H9 (cell line): ENCODE results near the gene CAVIN1. TPM values are rescaled to one million over a fixed set of nuclear protein-coding genes. Genes with fewer than 3 reads are reported as not detected.

ENCODE experiments used
- DNase-seq: peaks from one replicate; pipeline ENCODE4 v3.0.0-alpha.2; 2017
- H2AFZ ChIP-seq: one replicate; pipeline ENCODE4 v1.6.1; 2013; ENCODE audit warnings: mild to moderate bottlenecking, low read length, control low read depth, moderate library complexity
- H2AK5ac ChIP-seq: 2 replicates; pipeline ENCODE4 v1.6.1; 2013; ENCODE audit warnings: low read length, control low read depth, mixed read lengths; ENCODE audit not compliant: insufficient read length
- H2BK120ac ChIP-seq: one replicate; pipeline ENCODE4 v1.6.1; 2013; ENCODE audit warnings: low read depth, mild to moderate bottlenecking, low read length, control low read depth, inconsistent platforms; ENCODE audit not compliant: poor library complexity, severe bottlenecking
- H2BK12ac ChIP-seq: 2 replicates; pipeline ENCODE4 v1.6.1; 2013; ENCODE audit warnings: low read length, control low read depth, mixed read lengths, low read depth; ENCODE audit not compliant: insufficient read length
- H2BK15ac ChIP-seq: 2 replicates; pipeline ENCODE4 v1.6.1; 2013; ENCODE audit warnings: low read depth, low read length, control low read depth
- H2BK20ac ChIP-seq: one replicate; pipeline ENCODE4 v1.6.1; 2013; ENCODE audit warnings: low read depth, mild to moderate bottlenecking, low read length, control low read depth, inconsistent platforms; ENCODE audit not compliant: poor library complexity, severe bottlenecking
- H2BK5ac ChIP-seq: 2 replicates; pipeline ENCODE4 v1.6.1; 2013; ENCODE audit warnings: low read length, control low read depth, mixed read lengths; ENCODE audit not compliant: insufficient read length
- H3K14ac ChIP-seq: 2 replicates; pipeline ENCODE4 v1.6.1; 2013; ENCODE audit warnings: low read length, control low read depth; ENCODE audit not compliant: insufficient read depth
- H3K18ac ChIP-seq: 2 replicates; pipeline ENCODE4 v1.6.1; 2013; ENCODE audit warnings: low read depth, mild to moderate bottlenecking, mixed read lengths, low read length, control low read depth; ENCODE audit not compliant: insufficient read length
- H3K23ac ChIP-seq: 2 replicates; pipeline ENCODE4 v1.6.1; 2013; ENCODE audit warnings: low read length, control low read depth, mixed read lengths, low read depth; ENCODE audit not compliant: insufficient read length
- H3K23me2 ChIP-seq: 2 replicates; pipeline ENCODE4 v1.6.1; 2013; ENCODE audit warnings: low read depth, mild to moderate bottlenecking, mixed read lengths, low read length, control low read depth; ENCODE audit not compliant: insufficient read length, poor library complexity, severe bottlenecking
- H3K27ac ChIP-seq: 2 replicates; pipeline ENCODE4 v1.5.1; 2013; ENCODE audit warnings: low read length, control low read depth, mixed read lengths, low read depth; ENCODE audit not compliant: insufficient read length
- H3K27me3 ChIP-seq: 2 replicates; pipeline ENCODE4 v1.6.1; 2013; ENCODE audit warnings: low read length, control low read depth, inconsistent platforms; ENCODE audit not compliant: insufficient read depth
- H3K4ac ChIP-seq: 2 replicates; pipeline ENCODE4 v1.6.1; 2013; ENCODE audit warnings: low read depth, mild to moderate bottlenecking, control low read depth, inconsistent platforms, low read length, moderate library complexity
- H3K4me1 ChIP-seq: 2 replicates; pipeline ENCODE4 v1.6.1; 2013; ENCODE audit warnings: low read length, control low read depth, inconsistent platforms; ENCODE audit not compliant: insufficient read depth
- H3K4me2 ChIP-seq: 2 replicates; pipeline ENCODE4 v1.6.1; 2013; ENCODE audit warnings: low read length, control low read depth, mixed read lengths; ENCODE audit not compliant: insufficient read length, insufficient read depth
- H3K56ac ChIP-seq: 2 replicates; pipeline ENCODE4 v1.6.1; 2013; ENCODE audit warnings: low read depth, mild to moderate bottlenecking, mixed read lengths, low read length, control low read depth; ENCODE audit not compliant: insufficient read length
- H3K79me1 ChIP-seq: 2 replicates; pipeline ENCODE4 v1.6.1; 2013; ENCODE audit warnings: low read depth, mild to moderate bottlenecking, moderate library complexity, low read length, control low read depth, inconsistent platforms; ENCODE audit not compliant: insufficient read depth, poor library complexity, severe bottlenecking
- H3K79me2 ChIP-seq: 2 replicates; pipeline ENCODE4 v1.6.1; 2013; ENCODE audit warnings: low read length, control low read depth, inconsistent platforms; ENCODE audit not compliant: insufficient read depth
- H3K9ac ChIP-seq: 2 replicates; pipeline ENCODE4 v1.6.1; 2013; ENCODE audit warnings: low read length, control low read depth, mixed read lengths; ENCODE audit not compliant: insufficient read length; ENCODE audit errors: extremely low read depth
- H3K9me3 ChIP-seq: one replicate; pipeline ENCODE4 v1.6.1; 2013; ENCODE audit warnings: low read depth, low read length, inconsistent platforms; ENCODE audit not compliant: control insufficient read depth
- H3T11ph ChIP-seq: one replicate; pipeline ENCODE4 v1.6.1; 2013; ENCODE audit warnings: mild to moderate bottlenecking, low read length, control low read depth, inconsistent platforms
- H4K20me1 ChIP-seq: one replicate; pipeline ENCODE4 v1.6.1; 2013; ENCODE audit not compliant: control insufficient read depth, insufficient read length, insufficient read depth
- H4K5ac ChIP-seq: 2 replicates; pipeline ENCODE4 v1.6.1; 2013; ENCODE audit warnings: low read depth, mild to moderate bottlenecking, mixed read lengths, low read length, control low read depth; ENCODE audit not compliant: insufficient read length
- H4K8ac ChIP-seq: replicated peaks from 2 replicates; pipeline ENCODE4 v1.6.1; 2013; ENCODE audit warnings: low read length, control low read depth, mixed read lengths, low read depth; ENCODE audit not compliant: insufficient read length
- H4K91ac ChIP-seq: 2 replicates; pipeline ENCODE4 v1.6.1; 2013; ENCODE audit warnings: low read depth, mild to moderate bottlenecking, moderate library complexity, mixed read lengths, low read length, control low read depth; ENCODE audit not compliant: insufficient read length
- H3K27ac Mint-ChIP-seq, 3 experiments: 2 replicates in 2 of 3; 3 replicates in 1 of 3; pipeline ENCODE4 v1.8.0; 2020 to 2021; ENCODE audit warnings: mixed read lengths in 3 of 3, mild to moderate bottlenecking in 1 of 3, moderate library complexity in 1 of 3
- H3K27me3 Mint-ChIP-seq: 2 replicates; pipeline ENCODE4 v1.8.0; 2021; ENCODE audit warnings: low read depth, mild to moderate bottlenecking, moderate library complexity, mixed read lengths
- H3K36me3 Mint-ChIP-seq, 3 experiments: 2 replicates in 2 of 3; 3 replicates in 1 of 3; pipeline ENCODE4 v1.8.0; 2020 to 2021; ENCODE audit warnings: low read depth in 3 of 3, mixed read lengths in 3 of 3; ENCODE audit not compliant: insufficient read depth in 1 of 3
- H3K4me1 Mint-ChIP-seq, 2 experiments: 2 replicates each; pipeline ENCODE4 v1.8.0; 2020; ENCODE audit warnings: mixed read lengths in 2 of 2
- H3K4me3 Mint-ChIP-seq, 2 experiments: 2 replicates in 1 of 2; 3 replicates in 1 of 2; pipeline ENCODE4 v1.8.0; 2020 to 2021; ENCODE audit warnings: mild to moderate bottlenecking in 2 of 2, mixed read lengths in 2 of 2, moderate library complexity in 1 of 2
- H3K9me3 Mint-ChIP-seq, 2 experiments: 2 replicates in 1 of 2; 3 replicates in 1 of 2; pipeline ENCODE4 v1.8.0; 2020; ENCODE audit warnings: mild to moderate bottlenecking in 2 of 2, mixed read lengths in 2 of 2, moderate library complexity in 1 of 2
- WGBS: extraction: QIAGEN DNeasy Blood & Tissue Kit; methylation state at CpG from one replicate; pipeline ENCODE4 v1.1.7; 2013; ENCODE audit warnings: missing lambda C conversion rate, low lambda C conversion rate, mixed read lengths; ENCODE audit not compliant: insufficient read length; ENCODE audit errors: extremely low coverage; 5-methylcytosine and 5-hydroxymethylcytosine counted together
- total RNA-seq: library from RNA; stranded (reverse); gene quantifications from 2 replicates; pipeline ENCODE4 v1.2.1, GENCODE V29; 2021
- TF ChIP-seq, protein P1 (sequence below): fragments of 200-600 bp; sonication (generic); conservative IDR thresholded peaks from 3 replicates; pipeline ENCODE4 v1.8.0; 2021; ENCODE audit warnings: antibody characterized with exemption, mild to moderate bottlenecking

Gene CAVIN1
- total RNA-seq, 1 experiment from 2014 or later: 65.2 TPM

GRCh38 chr17:42410319-42410685, 12.8 kb downstream of the CAVIN1 start:
- H3K14ac ChIP-seq: no peak overlapping the region
- Mint-ChIP-seq H3K36me3 (peaks cover 0 to 10% (median 5%) of the 10 kb centered on the region in 3 experiments; a peak in 4 of 7 replicates), H3K27me3 (no peaks in the 10 kb centered on the region), H3K27ac (no peak overlapping the region), H3K4me3 (no peak overlapping the region), H3K4me1 (peaks cover 30 to 45% of the 10 kb centered on the region in 2 experiments), H3K9me3 (no peaks in the 10 kb centered on the region)
- no peak overlapping the region for H4K5ac ChIP-seq
- DNase-seq: no peak
- H2BK120ac ChIP-seq: no peak overlapping the region
- no peaks in the 10 kb centered on the region for H4K20me1 ChIP-seq
- H2AFZ ChIP-seq: no peak overlapping the region
- H3K9ac ChIP-seq: no peak overlapping the region
- H3K79me1 ChIP-seq: no peaks in the 10 kb centered on the region
- H2BK5ac ChIP-seq: no peak overlapping the region
- H3K4me2 ChIP-seq: no peak overlapping the region
- no peak overlapping the region for H3T11ph ChIP-seq
- H3K23me2 ChIP-seq: no peaks in the 10 kb centered on the region
- no peak overlapping the region for H4K91ac ChIP-seq
- TF ChIP-seq, protein P1, sequence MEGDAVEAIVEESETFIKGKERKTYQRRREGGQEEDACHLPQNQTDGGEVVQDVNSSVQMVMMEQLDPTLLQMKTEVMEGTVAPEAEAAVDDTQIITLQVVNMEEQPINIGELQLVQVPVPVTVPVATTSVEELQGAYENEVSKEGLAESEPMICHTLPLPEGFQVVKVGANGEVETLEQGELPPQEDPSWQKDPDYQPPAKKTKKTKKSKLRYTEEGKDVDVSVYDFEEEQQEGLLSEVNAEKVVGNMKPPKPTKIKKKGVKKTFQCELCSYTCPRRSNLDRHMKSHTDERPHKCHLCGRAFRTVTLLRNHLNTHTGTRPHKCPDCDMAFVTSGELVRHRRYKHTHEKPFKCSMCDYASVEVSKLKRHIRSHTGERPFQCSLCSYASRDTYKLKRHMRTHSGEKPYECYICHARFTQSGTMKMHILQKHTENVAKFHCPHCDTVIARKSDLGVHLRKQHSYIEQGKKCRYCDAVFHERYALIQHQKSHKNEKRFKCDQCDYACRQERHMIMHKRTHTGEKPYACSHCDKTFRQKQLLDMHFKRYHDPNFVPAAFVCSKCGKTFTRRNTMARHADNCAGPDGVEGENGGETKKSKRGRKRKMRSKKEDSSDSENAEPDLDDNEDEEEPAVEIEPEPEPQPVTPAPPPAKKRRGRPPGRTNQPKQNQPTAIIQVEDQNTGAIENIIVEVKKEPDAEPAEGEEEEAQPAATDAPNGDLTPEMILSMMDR: no peak
- H2AK5ac ChIP-seq: no peak overlapping the region
- no CpG with 5 or more reads among the region's 5 CpGs for WGBS
- no peaks in the 10 kb centered on the region for H3K9me3 ChIP-seq
- H3K23ac ChIP-seq: no peak overlapping the region
- no peak overlapping the region for H3K18ac ChIP-seq
- no peaks in the 10 kb centered on the region for H3K79me2 ChIP-seq
- H3K27me3 ChIP-seq: no peaks in the 10 kb centered on the region
- H3K4ac ChIP-seq: no peak overlapping the region
- H2BK12ac ChIP-seq: no peak overlapping the region
- no peak overlapping the region for H3K27ac ChIP-seq
- no peak overlapping the region for H4K8ac ChIP-seq
- no peak overlapping the region for H2BK15ac ChIP-seq
- H3K4me1 ChIP-seq: peaks cover 10% of the 10 kb centered on the region; the same call in 1 of the 2 replicates
- H2BK20ac ChIP-seq: no peak overlapping the region
- no peak overlapping the region for H3K56ac ChIP-seq
